RPMI8226 (cell line): ENCODE measurements around the gene PPTC7.
A peak's percentile ranks its signal among the peaks of the same experiment; 100 is the strongest.
"Not testable (repeated sequence)": the region's sequence is repeated elsewhere in the genome, so short reads cannot be mapped to it uniquely, and the experiment has no call there.

Experiments used
- DNase-seq: peaks from one replicate; pipeline ENCODE4 v3.0.0-alpha.2; 2015

Gene PPTC7

GRCh38 chr12:110532644-110533043, 50.5 kb downstream of the PPTC7 start:
- DNase-seq: no peak

GRCh38 chr12:110531741-110532333, 51.3 kb downstream of the PPTC7 start:
- DNase-seq: no peak

GRCh38 chr12:110530511-110530910, 52.6 kb downstream of the PPTC7 start:
- DNase-seq: no peak

- no peak for DNase-seq
Measured at GRCh38 chr12:110528277-110528839, 54.8 kb downstream of the PPTC7 start.

GRCh38 chr12:110520876-110521712, 62.0 kb downstream of the PPTC7 start:
- not testable (repeated sequence) for DNase-seq

- DNase-seq: not testable (repeated sequence)
Measured at GRCh38 chr12:110518014-110518413, 65.1 kb downstream of the PPTC7 start.

- DNase-seq: no peak
Measured at GRCh38 chr12:110516995-110517394, 66.1 kb downstream of the PPTC7 start.

GRCh38 chr12:110514363-110514762, 68.8 kb downstream of the PPTC7 start:
- DNase-seq: no peak

GRCh38 chr12:110513842-110514241, 69.3 kb downstream of the PPTC7 start:
- DNase-seq: no peak

GRCh38 chr12:110508071-110508586, 75.0 kb downstream of the PPTC7 start:
- no peak for DNase-seq

GRCh38 chr12:110505332-110505731, 77.8 kb downstream of the PPTC7 start:
- no peak for DNase-seq

GRCh38 chr12:110503432-110503831, 79.7 kb downstream of the PPTC7 start:
- no peak for DNase-seq

GRCh38 chr12:110501752-110502738, 81.1 kb downstream of the PPTC7 start, which contains the start of the genes RAD9B and VPS29:
Gene RAD9B (plus strand): TSS chr12:110502331. CDS start chr12:110502338, 7 bp downstream.
Gene VPS29 (minus strand): TSS chr12:110502111. CDS start chr12:110502051, 60 bp downstream.
- DNase-seq: peak; percentile 99

GRCh38 chr12:110501399-110501751, 81.7 kb downstream of the PPTC7 start:
- DNase-seq: peak; percentile 60

GRCh38 chr12:110498984-110499706, 84.0 kb downstream of the PPTC7 start:
- no peak for DNase-seq
